Skin of body (tissue), 2 donors: ENCODE data around the gene MAMDC4. TPM values are rescaled to one million over a fixed set of nuclear protein-coding genes. Genes with fewer than 3 reads are reported as not detected.
A peak's percentile ranks its signal among the peaks of the same experiment; 100 is the strongest.
"Not testable (repeated sequence)": the region's sequence is repeated elsewhere in the genome, so short reads cannot be mapped to it uniquely, and the experiment has no call there.

Experiments used
- DNase-seq: peaks from one replicate; lab custom pipeline; 2025; lab: John Stamatoyannopoulos, UW
- total RNA-seq: library from RNA; depleted of rRNA; stranded (reverse); fragments of >200 nt; gene quantifications from one replicate; pipeline ENCODE4 v1.2.3, GENCODE V29; 2014

The MAMDC4 gene
- total RNA-seq: 2.5 TPM

GRCh38 chr9:136851941-136852663 is at the start of gene MAMDC4:
Gene MAMDC4 (plus strand): TSS chr9:136852346. CDS start chr9:136852417, 71 bp downstream.
- no peak for DNase-seq

GRCh38 chr9:136803009-136803550 is 49.1 kb upstream of the MAMDC4 start:
- DNase-seq: not testable (repeated sequence)

GRCh38 chr9:136803551-136804508 is 48.3 kb upstream of the MAMDC4 start:
- DNase-seq: no peak

GRCh38 chr9:136804509-136805206 is 47.5 kb upstream of the MAMDC4 start:
- no peak for DNase-seq

- no peak for DNase-seq
Measured at GRCh38 chr9:136805207-136805740, 46.9 kb upstream of the MAMDC4 start.

- no peak for DNase-seq
Measured at GRCh38 chr9:136806067-136806466, 46.1 kb upstream of the MAMDC4 start.

GRCh38 chr9:136806631-136807201 is 45.4 kb upstream of the MAMDC4 start:
- DNase-seq: no peak

GRCh38 chr9:136807281-136808074 is 44.7 kb upstream of the MAMDC4 start, which contains the start of gene RABL6:
Gene RABL6 (plus strand): TSS chr9:136807948. CDS start chr9:136808197, 249 bp downstream.
- peak; percentile 66 for DNase-seq

- DNase-seq: no peak
Measured at GRCh38 chr9:136808075-136808805, 43.9 kb upstream of the MAMDC4 start.

GRCh38 chr9:136808806-136809158 is 43.4 kb upstream of the MAMDC4 start:
- DNase-seq: no peak

- DNase-seq: no peak
Measured at GRCh38 chr9:136814725-136815421, 37.3 kb upstream of the MAMDC4 start.

- DNase-seq: no peak
Measured at GRCh38 chr9:136815422-136815782, 36.7 kb upstream of the MAMDC4 start.

- DNase-seq: no peak
Measured at GRCh38 chr9:136820971-136821825, 30.9 kb upstream of the MAMDC4 start.

GRCh38 chr9:136821826-136822544 is 30.2 kb upstream of the MAMDC4 start:
- DNase-seq: no peak

- DNase-seq: no peak
Measured at GRCh38 chr9:136823136-136824046, 28.8 kb upstream of the MAMDC4 start.
